PC-3 (cell line): ENCODE results near the gene HAVCR1.

Source experiments
- CTCF ChIP-seq: fragments of 300-600 bp; sonication (generic); conservative IDR thresholded peaks from 2 replicates; pipeline ENCODE4 v1.5.1; 2017; ENCODE audit warnings: antibody characterized with exemption, low read depth, mild to moderate bottlenecking, low read length
- EZH2 ChIP-seq: fragments of 300-600 bp; sonication (generic); IDR thresholded peaks from one replicate; pipeline ENCODE4 v1.6.1; 2017; ENCODE audit warnings: antibody characterized with exemption, mild to moderate bottlenecking, low read length; ENCODE audit not compliant: unreplicated experiment

GRCh38 chr5:157025093-157025698 lies 33.7 kb downstream of the HAVCR1 start:
- TF ChIP-seq CTCF (no peak), EZH2 (no peak)
